HepG2 (cell line): Measurements from ENCODE around the gene N4BP2L1. TPM values are rescaled to one million over a fixed set of nuclear protein-coding genes. Genes with fewer than 3 reads are reported as not detected.

Source experiments
- PHF20 ChIP-seq: sonication (generic); formaldehyde crosslinking; IDR thresholded peaks from 2 replicates; pipeline ENCODE4 v1.5.0; 2020; ENCODE audit warnings: mild to moderate bottlenecking, missing genetic modification reagents
- REPIN1 ChIP-seq: sonication (generic); formaldehyde crosslinking; IDR thresholded peaks from 2 replicates; pipeline ENCODE4 v1.8.0; 2022; ENCODE audit warnings: missing genetic modification reagents, low read depth, mild to moderate bottlenecking, borderline replicate concordance
- REXO4 ChIP-seq: sonication (generic); formaldehyde crosslinking; IDR thresholded peaks from 2 replicates; pipeline ENCODE4 v1.8.0; 2022; ENCODE audit warnings: missing genetic modification reagents, mild to moderate bottlenecking, borderline replicate concordance
- SAP130 ChIP-seq: IDR thresholded peaks from 2 replicates; pipeline ENCODE4 v1.6.1; 2016; ENCODE audit warnings: low read depth
- SMAD9 ChIP-seq: sonication (generic); formaldehyde crosslinking; IDR thresholded peaks from 2 replicates; pipeline ENCODE4 v1.5.1; 2020; ENCODE audit warnings: mild to moderate bottlenecking, missing genetic modification reagents
- TRIM22 ChIP-seq: fragments of 450-650 bp; IDR thresholded peaks from 2 replicates; pipeline ENCODE4 v1.6.1; 2017
- ZNF343 ChIP-seq: sonication (generic); formaldehyde crosslinking; IDR thresholded peaks from 2 replicates; pipeline ENCODE4 v1.4.0; 2020; ENCODE audit warnings: mild to moderate bottlenecking, missing genetic modification reagents
- ZNF543 ChIP-seq: sonication (generic); formaldehyde crosslinking; IDR thresholded peaks from 2 replicates; pipeline ENCODE4 v1.4.0; 2020; ENCODE audit warnings: mild to moderate bottlenecking, missing genetic modification reagents
- polyA plus RNA-seq, 8 experiments: library from polyadenylated mRNA; depleted of rRNA in 3 of 8; stranded (reverse) in 7 of 8; unstranded in 1 of 8; fragments of >200 nt; fragmentation: Illumina TruSeq in 4 of 8; extraction: Trizol in 4 of 8; gene quantifications; 2 replicates each; pipeline versions ENCODE4 v1.2.1 to v1.2.3, GENCODE V29; 2011 to 2016; ENCODE audit warnings: low read depth in 4 of 8, missing spikeins in 1 of 8, mixed read lengths in 1 of 8; ENCODE audit not compliant: insufficient read depth in 1 of 8
- total RNA-seq, 5 experiments: library from RNA; depleted of rRNA; stranded (reverse); fragments of >200 nt; fragmentation: Illumina TruSeq; extraction: Trizol; gene quantifications; 2 replicates each; pipeline ENCODE4 v1.2.3, GENCODE V29; 2016; ENCODE audit warnings: low read depth in 1 of 5
- TF ChIP-seq, protein P1 (sequence below), 2 experiments: fragments of 450-650 bp in 1 of 2; sonication (generic) in 1 of 2; formaldehyde crosslinking in 1 of 2; IDR thresholded peaks; 2 replicates each; pipeline versions ENCODE4 v1.6.1 to v1.8.0; 2016 to 2022; ENCODE audit warnings: antibody characterized with exemption in 1 of 2, mild to moderate bottlenecking in 1 of 2, missing genetic modification reagents in 1 of 2
- TF ChIP-seq, protein P2 (sequence below): sonication (generic); formaldehyde crosslinking; IDR thresholded peaks from 2 replicates; pipeline ENCODE4 v1.5.0; 2020; ENCODE audit warnings: missing genetic modification reagents
- TF ChIP-seq, protein P3 (sequence below): sonication (generic); formaldehyde crosslinking; IDR thresholded peaks from 2 replicates; pipeline ENCODE4 v1.8.0; 2023; ENCODE audit warnings: mild to moderate bottlenecking, missing genetic modification reagents

The N4BP2L1 gene
- total and polyA plus RNA-seq, 2 of the 13 experiments (the other 11 are each of a cell fraction or from before 2014, with no cell fraction given), result 13.2 to 34.5 TPM

GRCh38 chr13:32426990-32427851, 709 bp downstream of the N4BP2L1 start (continued):
- TF ChIP-seq, protein P1, sequence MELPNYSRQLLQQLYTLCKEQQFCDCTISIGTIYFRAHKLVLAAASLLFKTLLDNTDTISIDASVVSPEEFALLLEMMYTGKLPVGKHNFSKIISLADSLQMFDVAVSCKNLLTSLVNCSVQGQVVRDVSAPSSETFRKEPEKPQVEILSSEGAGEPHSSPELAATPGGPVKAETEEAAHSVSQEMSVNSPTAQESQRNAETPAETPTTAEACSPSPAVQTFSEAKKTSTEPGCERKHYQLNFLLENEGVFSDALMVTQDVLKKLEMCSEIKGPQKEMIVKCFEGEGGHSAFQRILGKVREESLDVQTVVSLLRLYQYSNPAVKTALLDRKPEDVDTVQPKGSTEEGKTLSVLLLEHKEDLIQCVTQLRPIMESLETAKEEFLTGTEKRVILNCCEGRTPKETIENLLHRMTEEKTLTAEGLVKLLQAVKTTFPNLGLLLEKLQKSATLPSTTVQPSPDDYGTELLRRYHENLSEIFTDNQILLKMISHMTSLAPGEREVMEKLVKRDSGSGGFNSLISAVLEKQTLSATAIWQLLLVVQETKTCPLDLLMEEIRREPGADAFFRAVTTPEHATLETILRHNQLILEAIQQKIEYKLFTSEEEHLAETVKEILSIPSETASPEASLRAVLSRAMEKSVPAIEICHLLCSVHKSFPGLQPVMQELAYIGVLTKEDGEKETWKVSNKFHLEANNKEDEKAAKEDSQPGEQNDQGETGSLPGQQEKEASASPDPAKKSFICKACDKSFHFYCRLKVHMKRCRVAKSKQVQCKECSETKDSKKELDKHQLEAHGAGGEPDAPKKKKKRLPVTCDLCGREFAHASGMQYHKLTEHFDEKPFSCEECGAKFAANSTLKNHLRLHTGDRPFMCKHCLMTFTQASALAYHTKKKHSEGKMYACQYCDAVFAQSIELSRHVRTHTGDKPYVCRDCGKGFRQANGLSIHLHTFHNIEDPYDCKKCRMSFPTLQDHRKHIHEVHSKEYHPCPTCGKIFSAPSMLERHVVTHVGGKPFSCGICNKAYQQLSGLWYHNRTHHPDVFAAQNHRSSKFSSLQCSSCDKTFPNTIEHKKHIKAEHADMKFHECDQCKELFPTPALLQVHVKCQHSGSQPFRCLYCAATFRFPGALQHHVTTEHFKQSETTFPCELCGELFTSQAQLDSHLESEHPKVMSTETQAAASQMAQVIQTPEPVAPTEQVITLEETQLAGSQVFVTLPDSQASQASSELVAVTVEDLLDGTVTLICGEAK (IDR thresholded peaks at IDR 0.05), result no peak
- TF ChIP-seq, protein P1 (CRISPR knock-in tag; IDR thresholded peaks at IDR 0.05), result peak; percentile 56; the same call in 1 of the 2 replicates
- no peak for TF ChIP-seq REPIN1 (CRISPR knock-in tag)
- no peak for TF ChIP-seq TRIM22
- no peak for TF ChIP-seq SMAD9 (CRISPR knock-in tag)
- TF ChIP-seq ZNF343 (CRISPR knock-in tag), result 0 out of 2 replicates have a peak, but pooled peaks have one; percentile 18
- TF ChIP-seq, protein P2, sequence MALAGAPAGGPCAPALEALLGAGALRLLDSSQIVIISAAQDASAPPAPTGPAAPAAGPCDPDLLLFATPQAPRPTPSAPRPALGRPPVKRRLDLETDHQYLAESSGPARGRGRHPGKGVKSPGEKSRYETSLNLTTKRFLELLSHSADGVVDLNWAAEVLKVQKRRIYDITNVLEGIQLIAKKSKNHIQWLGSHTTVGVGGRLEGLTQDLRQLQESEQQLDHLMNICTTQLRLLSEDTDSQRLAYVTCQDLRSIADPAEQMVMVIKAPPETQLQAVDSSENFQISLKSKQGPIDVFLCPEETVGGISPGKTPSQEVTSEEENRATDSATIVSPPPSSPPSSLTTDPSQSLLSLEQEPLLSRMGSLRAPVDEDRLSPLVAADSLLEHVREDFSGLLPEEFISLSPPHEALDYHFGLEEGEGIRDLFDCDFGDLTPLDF (CRISPR knock-in tag), result peak; percentile 38; the same call in 1 of the 2 replicates
- TF ChIP-seq ZNF543, result no peak
- no peak for TF ChIP-seq REXO4 (CRISPR knock-in tag)
- 0 out of 2 replicates have a peak, but pooled peaks have one; percentile 18 for TF ChIP-seq PHF20
- peak; percentile 59 for TF ChIP-seq SAP130 (CRISPR knock-in tag)
- TF ChIP-seq, protein P3, sequence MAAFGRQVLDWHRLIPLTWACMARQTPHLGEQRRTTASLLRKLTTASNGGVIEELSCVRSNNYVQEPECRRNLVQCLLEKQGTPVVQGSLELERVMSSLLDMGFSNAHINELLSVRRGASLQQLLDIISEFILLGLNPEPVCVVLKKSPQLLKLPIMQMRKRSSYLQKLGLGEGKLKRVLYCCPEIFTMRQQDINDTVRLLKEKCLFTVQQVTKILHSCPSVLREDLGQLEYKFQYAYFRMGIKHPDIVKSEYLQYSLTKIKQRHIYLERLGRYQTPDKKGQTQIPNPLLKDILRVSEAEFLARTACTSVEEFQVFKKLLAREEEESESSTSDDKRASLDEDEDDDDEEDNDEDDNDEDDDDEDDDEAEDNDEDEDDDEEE, result no peak
